ACHN (cell line): ENCODE measurements around the gene TMEM222.
"Not testable (repeated sequence)": the region's sequence is repeated elsewhere in the genome, so short reads cannot be mapped to it uniquely, and the experiment has no call there.

Source experiments
- DNase-seq: peaks from one replicate; pipeline ENCODE4 v3.0.0-alpha.2; 2015
- in situ Hi-C: cut with HindIII; loops from 2 replicates; pipeline ENCODE4 v1.10.0; 2017; ENCODE audit warnings: low sequenced_read_pairs, low pct_ligation_motif_present, low pct_unique_long_range_greater_than_20kb

TMEM222 gene

GRCh38 chr1:27366411-27367159 is 44.6 kb downstream of the TMEM222 start, which contains the start of gene MAP3K6:
Gene MAP3K6, minus strand, starts transcription at chr1:27366961. Its CDS starts 364 bp downstream, at chr1:27366597.
- peak; percentile 76 for DNase-seq
- in situ Hi-C loops, result no loop called here

DNA sequence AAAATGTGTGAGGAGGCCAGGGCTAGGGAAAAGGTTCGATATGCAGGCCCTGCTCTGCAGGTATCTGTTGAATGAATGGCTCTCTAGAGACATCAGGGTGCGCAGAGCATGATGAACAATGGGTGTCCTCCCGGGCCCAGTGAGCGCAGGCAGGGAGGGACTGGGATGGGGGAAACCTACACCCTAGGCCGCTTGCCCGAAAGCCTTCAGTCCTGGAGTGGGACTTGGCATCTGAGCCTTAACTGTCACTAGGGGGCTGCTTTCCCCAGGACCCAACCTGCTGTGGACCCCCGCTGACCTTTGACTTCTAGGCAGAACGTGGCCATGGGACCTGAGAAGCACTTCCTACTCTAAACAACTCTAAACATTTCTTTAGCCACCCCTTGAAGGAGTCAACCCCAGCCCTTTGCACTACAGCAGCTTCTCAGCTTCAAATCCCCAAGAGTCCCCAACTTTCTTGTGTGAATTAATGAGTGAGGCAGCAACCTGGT is 45.2 kb downstream of the TMEM222 start:
- in situ Hi-C loops, result no loop called here
- no peak for DNase-seq

- peak; percentile 46 for DNase-seq
- in situ Hi-C loops, result no loop called here
Measured at GRCh38 chr1:27368869-27369582, 47.1 kb downstream of the TMEM222 start.

GRCh38 chr1:27372022-27372807 is 50.3 kb downstream of the TMEM222 start:
- DNase-seq, result peak; percentile 84
- in situ Hi-C loops, result no loop called here

DNA sequence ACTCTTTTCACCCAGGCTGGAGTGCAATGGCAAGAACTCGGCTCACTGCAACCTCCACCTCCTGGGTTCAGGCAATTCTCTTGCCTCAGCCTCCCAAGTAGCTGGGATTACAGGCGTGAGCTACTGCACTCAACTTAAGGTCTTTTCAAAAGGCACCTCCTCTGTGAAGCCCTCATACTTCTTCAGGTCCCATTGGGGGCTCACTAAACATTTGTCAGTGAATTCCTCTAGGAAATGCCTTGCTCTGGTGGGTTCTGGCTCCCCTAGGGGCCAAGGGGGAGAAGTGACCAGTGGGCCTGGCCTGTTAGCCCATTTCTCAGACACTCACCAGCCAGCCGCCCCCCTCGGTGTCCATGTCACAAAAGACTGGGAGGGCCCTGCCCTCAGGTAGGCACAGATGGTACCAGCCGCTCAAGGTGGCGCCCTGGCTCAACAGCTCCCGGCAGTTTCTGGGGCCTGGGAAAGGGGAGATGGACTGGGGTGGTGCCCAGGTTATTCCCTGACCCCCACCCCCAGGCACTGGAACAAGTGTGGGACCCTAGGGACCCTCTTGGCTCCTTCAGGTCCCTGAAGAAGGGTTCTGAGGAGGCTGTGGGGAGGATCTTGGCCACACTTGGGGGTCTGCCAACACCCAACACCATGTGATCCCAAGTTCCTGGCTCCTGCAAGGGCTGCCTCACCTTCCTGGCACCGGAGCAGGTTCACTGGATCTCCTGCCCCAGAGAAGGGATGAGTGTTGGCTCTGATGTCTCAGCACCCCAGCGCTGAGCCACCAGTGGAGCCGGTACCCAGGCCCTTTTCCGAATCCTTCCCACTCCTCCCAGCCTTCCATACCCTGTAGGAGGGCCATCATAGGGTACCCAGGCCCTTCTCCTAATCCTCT is 51.1 kb downstream of the TMEM222 start:
- in situ Hi-C loops, result no loop called here

DNA sequence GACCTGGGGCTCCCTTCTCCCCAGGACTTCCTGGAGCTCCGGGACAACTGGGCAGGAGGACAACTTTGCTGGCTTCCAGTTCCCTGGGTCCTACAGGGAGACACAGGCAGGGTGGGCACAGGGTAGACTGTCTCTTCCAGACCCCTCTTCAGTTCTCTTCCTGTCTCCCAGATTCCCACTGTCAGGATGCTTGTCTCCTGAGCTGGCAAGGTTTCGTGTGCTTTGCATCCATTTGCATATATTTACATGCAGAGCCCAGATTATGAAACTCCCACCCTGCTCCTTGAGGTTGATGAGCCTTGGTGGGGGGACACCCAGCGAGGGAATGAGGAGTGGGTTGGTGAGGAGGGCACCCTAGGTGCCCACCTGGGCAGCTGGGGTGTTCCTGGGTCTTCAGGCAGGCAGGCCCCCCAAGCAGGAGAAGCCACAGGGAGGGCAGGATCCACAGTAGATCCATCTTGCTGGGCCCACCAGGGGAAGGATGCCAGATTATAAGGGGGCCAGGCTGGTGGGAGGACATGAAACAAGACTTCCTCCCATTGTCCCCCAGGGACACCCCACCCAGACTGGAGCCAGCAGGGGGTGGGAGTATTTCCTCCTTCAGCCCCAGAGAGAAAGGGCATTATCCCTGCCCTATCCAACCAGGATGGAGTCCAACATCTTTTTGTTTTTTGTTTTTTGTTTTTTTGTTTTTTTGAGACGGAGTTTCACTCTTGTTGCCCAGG is 52.6 kb downstream of the TMEM222 start, which contains the start of gene FCN3:
Gene FCN3, minus strand, starts transcription at position 463 of the 725 bp plus-strand sequence. Its CDS starts 6 bp downstream, at position 457.
- DNase-seq, result no peak
- in situ Hi-C loops, result no loop called here

More for the DNA sequence above, 51.1 kb downstream of the TMEM222 start:
- peak; percentile 42 for DNase-seq

- DNase-seq, result no peak
- in situ Hi-C loops, result no loop called here
Measured at GRCh38 chr1:27377760-27378495, 56.0 kb downstream of the TMEM222 start.

GRCh38 chr1:27379564-27380122 is 57.7 kb downstream of the TMEM222 start:
- in situ Hi-C loops, result no loop called here
- no peak for DNase-seq

DNA sequence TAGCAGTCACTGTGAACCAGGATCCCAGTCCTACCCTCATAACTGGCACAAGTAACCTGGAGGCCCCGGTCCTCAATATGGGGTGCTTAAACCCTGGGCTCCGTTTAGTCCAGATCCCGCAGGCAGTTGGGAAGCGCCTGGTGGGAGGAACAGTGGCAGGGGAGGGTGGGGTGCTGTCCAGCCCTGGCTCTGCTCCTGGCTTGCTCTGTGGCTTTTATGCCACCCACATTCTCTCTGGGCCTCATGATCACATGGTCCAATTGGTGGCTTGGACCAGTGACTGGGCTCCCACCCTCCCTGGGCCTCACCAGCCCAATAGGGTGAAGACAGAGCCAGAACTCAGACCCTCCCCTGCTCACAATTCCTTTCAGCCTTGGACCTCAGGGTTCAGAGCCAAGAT is 58.3 kb downstream of the TMEM222 start:
- no peak for DNase-seq
- in situ Hi-C loops, result no loop called here

- in situ Hi-C loops, result no loop called here
- DNase-seq, result no peak
Measured at GRCh38 chr1:27380766-27381733, 59.1 kb downstream of the TMEM222 start.

DNA sequence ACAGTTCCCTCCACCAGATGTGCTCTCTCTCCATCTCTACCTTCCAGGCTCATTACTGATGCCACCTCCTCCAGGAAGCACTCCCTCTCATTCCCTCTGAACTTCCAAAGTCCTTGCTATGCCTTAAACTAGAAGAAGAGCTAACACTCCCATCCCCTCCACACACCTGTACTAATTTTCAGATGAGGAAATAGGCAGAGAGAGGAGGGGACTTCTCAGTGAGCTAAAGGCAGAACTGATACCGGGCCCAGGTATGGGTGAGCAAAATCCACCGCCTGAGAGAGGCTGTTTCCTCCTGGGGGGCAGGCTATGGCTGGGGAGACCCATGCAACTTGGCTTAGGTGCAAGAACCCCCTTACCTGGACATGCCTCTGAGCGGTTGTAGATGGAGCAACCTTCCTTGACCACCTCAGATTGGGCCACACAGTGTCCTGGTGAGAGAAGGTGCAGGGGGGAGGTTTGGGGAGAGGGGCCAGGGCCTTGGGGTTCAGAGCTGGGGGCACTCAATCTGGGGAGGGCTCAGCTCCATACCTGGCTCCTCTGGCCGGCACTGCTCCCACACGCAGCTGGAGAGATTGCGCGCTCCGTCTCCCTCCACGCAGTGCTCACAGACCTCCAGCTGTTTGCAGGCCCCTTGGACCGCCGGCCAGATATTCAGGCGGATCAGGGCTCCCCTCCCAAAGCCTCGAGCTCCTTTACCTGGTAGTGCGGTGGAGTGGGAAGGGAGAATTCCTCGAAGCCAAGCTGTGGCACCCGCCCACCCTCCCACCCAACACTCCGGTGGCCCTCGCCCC is 60.2 kb downstream of the TMEM222 start:
- in situ Hi-C loops, result no loop called here
- no peak for DNase-seq

DNA sequence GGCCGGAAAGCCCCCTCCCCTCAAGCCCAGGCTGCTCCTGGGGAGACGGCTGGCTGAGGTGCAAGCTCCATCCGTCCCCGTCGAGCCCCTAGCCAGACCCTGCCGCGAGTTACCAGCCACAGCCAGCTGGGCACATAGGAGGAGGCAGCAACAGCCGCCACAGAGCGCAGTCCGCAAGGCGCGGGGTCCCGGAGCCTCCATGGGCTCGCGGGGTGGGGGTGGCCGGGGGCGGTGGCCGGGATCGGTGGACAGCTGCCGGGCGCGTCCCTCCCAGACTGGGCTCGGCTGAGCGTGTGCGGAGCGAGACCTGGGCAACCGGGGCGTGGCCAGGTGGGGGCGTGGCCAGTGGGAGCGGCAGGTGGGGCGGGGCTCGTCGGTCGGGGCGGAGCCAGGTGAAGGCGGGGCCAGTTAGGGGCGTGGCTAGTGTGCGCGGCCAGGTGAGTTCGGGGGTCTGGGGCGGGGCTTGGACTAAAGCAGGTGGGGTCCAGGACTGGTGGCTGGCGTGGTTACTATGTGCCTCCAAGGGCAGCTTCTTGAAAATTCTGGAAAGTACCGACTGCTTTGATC is 61.2 kb downstream of the TMEM222 start, which contains the start of gene CD164L2:
Gene CD164L2, minus strand, starts transcription at position 295 of the 567 bp plus-strand sequence. Its CDS starts 94 bp downstream, at position 201.
- in situ Hi-C loops, result no loop called here
- DNase-seq, result no peak

DNA sequence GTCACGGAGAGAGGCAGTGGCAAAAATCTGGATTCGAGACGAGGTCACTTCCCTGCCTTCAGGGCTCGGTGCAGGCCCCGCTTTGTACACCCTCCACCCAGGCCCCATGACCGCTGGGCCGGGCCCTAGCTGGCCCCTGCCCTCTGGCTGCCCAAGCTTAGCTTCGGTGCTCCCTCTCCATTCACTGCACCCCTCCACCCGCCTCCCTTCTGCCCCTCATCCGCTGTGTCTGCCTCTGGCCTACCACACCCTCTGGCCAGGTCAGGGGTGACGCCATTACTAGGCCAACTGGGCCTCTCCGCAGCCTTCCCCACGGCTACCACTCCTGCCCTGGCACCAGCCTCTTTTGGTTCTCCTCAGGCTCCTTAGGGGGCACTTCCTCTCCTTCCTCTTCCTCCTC is 61.7 kb downstream of the TMEM222 start:
- in situ Hi-C loops, result no loop called here

GRCh38 chr1:27384797-27385196 is 62.8 kb downstream of the TMEM222 start:
- in situ Hi-C loops, DNase-seq: not testable (repeated sequence)

More for the DNA sequence above, 61.7 kb downstream of the TMEM222 start:
- no peak for DNase-seq
